NCI-H1436 treated with DMSO at 0.1 percent for 48 hours (cell line): ENCODE results near the gene RAMACL.
A peak's percentile ranks its signal among the peaks of the same experiment; 100 is the strongest.
"Not testable (repeated sequence)": the region's sequence is repeated elsewhere in the genome, so short reads cannot be mapped to it uniquely, and the experiment has no call there.

Experiments used
- DNase-seq: peaks from one replicate; lab custom pipeline; 2025; lab: John Stamatoyannopoulos, UW

Gene RAMACL

GRCh38 chr6:166586424-166587156, at the start of gene RAMACL:
TSS of gene RAMACL (minus strand) at chr6:166586678. CDS start at chr6:166586477, 201 bp downstream.
- DNase-seq: no peak

GRCh38 chr6:166635013-166635970, 48.8 kb upstream of the RAMACL start:
- no peak for DNase-seq

- not testable (repeated sequence) for DNase-seq
Observed at GRCh38 chr6:166634581-166634980, 48.1 kb upstream of the RAMACL start.

- no peak for DNase-seq
Observed at GRCh38 chr6:166633732-166634535, 47.5 kb upstream of the RAMACL start.

- DNase-seq: no peak
Observed at GRCh38 chr6:166632731-166633130, 46.3 kb upstream of the RAMACL start.

GRCh38 chr6:166630462-166630861, 44.0 kb upstream of the RAMACL start:
- DNase-seq: no peak

- DNase-seq: no peak
Observed at GRCh38 chr6:166629628-166630027, 43.1 kb upstream of the RAMACL start.

- no peak for DNase-seq
Observed at GRCh38 chr6:166627875-166628801, 41.7 kb upstream of the RAMACL start.

GRCh38 chr6:166627033-166627874, 40.8 kb upstream of the RAMACL start, which contains the start of gene RPS6KA2:
TSS of gene RPS6KA2 (minus strand) at chr6:166627251. CDS start at chr6:166627019, 232 bp downstream.
- peak; percentile 89 for DNase-seq

- no peak for DNase-seq
Observed at GRCh38 chr6:166626177-166627032, 39.9 kb upstream of the RAMACL start.

GRCh38 chr6:166625356-166625755, 38.9 kb upstream of the RAMACL start:
- no peak for DNase-seq

- no peak for DNase-seq
Observed at GRCh38 chr6:166624275-166624674, 37.8 kb upstream of the RAMACL start.

- no peak for DNase-seq
Observed at GRCh38 chr6:166623318-166623717, 36.8 kb upstream of the RAMACL start.

- DNase-seq: no peak
Observed at GRCh38 chr6:166621114-166621540, 34.6 kb upstream of the RAMACL start.

GRCh38 chr6:166620478-166621113, 34.1 kb upstream of the RAMACL start:
- DNase-seq: no peak

GRCh38 chr6:166619912-166620311, 33.4 kb upstream of the RAMACL start:
- DNase-seq: no peak

GRCh38 chr6:166618866-166619761, 32.6 kb upstream of the RAMACL start:
- no peak for DNase-seq
